ENCODE data around the gene GP1BA. TPM values are rescaled to one million over a fixed set of nuclear protein-coding genes. Genes with fewer than 3 reads are reported as not detected.

GP1BA gene
- total RNA-seq = not detected

GRCh38 chr17:4931963-4932362, at the start of gene GP1BA:
GP1BA (plus strand) TSS chr17:4932277; CDS start chr17:4932605, 328 bp downstream.
- DNase-seq (ENCODE audit: low spot score) = no peak

- DNase-seq (ENCODE audit: low spot score) = no peak
Measured at GRCh38 chr17:4884489-4884888, 47.6 kb upstream of the GP1BA start.

DNA sequence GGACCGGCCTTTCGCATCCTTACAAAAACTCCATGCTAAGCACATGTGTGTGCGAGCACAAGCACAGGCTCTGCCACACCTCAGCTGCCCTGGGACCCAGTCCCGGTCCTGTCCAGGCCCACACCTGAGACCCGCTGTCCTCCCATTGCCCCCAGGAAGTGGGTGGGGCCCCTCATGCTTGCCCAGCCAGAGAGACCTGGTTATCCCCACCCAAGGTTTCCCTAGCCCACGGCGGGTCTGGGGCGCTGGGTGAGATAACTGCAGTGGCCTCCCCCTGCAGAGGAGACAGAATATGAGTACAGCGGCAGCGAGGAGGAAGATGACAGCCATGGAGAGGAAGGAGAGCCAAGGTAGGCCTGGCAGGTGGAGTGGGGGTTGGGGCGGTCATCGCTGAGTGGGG, 45.2 kb upstream of the GP1BA start:
- no peak for DNase-seq (ENCODE audit: low spot score)

- DNase-seq (ENCODE audit: low spot score) = no peak
Measured at GRCh38 chr17:4887581-4887980, 44.5 kb upstream of the GP1BA start.

DNA sequence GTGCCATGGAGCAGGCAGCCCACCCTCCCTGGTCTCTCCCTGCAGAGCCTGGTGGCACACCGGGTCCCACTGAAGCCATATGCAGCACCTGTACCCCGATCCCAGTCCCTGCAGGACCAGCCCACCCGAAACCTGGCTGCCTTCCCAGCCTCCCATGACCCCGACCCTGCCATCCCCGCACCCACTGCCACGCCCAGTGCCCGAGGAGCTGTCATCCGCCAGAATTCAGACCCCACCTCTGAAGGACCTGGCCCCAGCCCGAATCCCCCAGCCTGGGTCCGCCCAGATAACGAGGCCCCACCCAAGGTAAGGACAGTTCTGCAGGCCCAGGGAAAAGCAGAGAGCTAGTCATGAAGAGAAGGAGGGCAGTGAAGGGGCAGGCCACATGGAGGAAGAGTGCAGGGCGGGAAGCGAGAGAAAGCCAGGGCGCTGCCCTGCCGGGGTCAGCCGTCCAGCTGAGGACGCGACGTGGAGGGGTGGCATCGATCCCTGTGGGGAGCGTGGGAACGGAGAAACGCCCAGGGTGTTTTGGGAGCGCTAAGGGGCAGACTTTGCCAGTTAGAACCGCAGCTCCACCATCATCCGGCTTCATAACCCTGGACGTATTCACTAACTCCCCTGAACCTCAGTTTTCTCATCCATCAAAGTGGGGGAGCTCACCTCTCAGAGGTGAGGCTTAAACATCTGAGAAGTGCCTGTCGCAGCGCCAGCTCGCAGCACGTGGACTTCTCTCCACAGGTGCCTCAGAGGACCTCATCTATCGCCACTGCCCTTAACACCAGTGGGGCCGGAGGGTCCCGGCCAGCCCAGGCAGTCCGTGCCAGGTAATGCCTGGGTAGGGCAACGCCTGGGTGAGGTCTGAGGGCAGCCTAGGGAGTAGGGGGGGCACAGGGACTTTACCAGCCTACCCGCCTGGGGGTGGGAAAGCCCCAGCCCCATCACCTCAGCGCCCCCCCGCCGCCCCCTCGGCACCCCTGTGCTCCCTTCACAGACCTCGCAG, 40.4 kb upstream of the GP1BA start:
- DNase-seq (ENCODE audit: low spot score) = no peak

- DNase-seq (ENCODE audit: low spot score) = no peak
Measured at GRCh38 chr17:4892499-4893221, 39.4 kb upstream of the GP1BA start.

- no peak for DNase-seq (ENCODE audit: low spot score)
Measured at GRCh38 chr17:4893272-4893671, 38.8 kb upstream of the GP1BA start.

DNA sequence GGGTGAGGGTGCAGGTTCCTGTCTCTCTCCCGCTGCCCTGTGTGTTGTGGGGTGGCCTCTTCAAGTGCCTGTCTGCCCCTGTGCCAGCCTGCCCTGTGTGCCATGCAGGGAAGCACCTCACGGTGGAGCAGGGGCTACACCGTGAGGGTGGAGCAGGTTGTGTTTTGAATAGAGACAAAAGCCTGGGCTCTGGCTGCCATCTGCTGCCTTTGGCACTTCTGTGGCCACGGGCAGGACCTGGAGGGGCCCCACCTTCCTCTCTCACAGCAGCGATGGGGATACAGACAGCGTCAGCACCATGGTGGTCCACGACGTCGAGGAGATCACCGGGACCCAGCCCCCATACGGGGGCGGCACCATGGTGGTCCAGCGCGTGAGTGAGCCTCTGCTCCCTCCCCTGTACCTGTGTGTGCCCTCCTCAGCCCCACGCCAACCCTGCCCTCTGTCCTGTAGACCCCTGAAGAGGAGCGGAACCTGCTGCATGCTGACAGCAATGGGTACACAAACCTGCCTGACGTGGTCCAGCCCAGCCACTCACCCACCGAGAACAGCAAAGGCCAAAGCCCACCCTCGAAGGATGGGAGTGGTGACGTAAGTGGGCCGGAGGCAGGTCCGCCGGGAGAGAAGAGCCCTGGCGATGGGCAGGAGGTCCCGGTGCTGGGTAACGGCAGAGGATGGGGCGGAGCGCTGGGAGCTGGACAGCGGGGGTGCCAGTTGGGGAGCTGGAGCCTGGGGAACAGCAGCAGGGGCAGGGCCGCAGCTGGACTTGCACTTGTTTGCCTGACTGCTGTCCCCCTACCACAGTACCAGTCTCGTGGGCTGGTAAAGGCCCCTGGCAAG, 38.1 kb upstream of the GP1BA start:
- DNase-seq (ENCODE audit: low spot score) = no peak

- no peak for DNase-seq (ENCODE audit: low spot score)
Measured at GRCh38 chr17:4895121-4895520, 37.0 kb upstream of the GP1BA start.

DNA sequence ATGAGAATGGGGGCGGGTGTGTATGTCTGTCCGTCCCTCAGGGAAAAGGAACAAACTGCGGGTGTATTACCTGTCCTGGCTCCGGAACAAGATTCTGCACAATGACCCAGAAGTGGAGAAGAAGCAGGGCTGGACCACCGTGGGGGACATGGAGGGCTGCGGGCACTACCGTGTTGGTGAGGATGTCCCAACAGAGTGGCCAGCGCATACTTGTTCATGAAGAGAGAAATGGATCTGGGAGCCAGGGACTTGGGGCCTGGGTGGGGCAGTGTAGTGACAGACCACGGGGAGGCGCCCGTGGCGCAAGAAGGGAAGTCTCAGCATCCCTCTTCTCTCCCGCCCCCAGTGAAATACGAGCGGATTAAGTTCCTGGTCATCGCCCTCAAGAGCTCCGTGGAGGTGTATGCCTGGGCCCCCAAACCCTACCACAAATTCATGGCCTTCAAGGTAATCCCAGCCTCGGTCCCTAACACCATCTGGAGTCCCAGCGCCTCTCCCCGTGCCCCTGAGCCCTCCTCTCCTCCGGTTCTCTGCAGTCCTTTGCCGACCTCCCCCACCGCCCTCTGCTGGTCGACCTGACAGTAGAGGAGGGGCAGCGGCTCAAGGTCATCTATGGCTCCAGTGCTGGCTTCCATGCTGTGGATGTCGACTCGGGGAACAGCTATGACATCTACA, 36.3 kb upstream of the GP1BA start:
- DNase-seq (ENCODE audit: low spot score) = no peak

DNA sequence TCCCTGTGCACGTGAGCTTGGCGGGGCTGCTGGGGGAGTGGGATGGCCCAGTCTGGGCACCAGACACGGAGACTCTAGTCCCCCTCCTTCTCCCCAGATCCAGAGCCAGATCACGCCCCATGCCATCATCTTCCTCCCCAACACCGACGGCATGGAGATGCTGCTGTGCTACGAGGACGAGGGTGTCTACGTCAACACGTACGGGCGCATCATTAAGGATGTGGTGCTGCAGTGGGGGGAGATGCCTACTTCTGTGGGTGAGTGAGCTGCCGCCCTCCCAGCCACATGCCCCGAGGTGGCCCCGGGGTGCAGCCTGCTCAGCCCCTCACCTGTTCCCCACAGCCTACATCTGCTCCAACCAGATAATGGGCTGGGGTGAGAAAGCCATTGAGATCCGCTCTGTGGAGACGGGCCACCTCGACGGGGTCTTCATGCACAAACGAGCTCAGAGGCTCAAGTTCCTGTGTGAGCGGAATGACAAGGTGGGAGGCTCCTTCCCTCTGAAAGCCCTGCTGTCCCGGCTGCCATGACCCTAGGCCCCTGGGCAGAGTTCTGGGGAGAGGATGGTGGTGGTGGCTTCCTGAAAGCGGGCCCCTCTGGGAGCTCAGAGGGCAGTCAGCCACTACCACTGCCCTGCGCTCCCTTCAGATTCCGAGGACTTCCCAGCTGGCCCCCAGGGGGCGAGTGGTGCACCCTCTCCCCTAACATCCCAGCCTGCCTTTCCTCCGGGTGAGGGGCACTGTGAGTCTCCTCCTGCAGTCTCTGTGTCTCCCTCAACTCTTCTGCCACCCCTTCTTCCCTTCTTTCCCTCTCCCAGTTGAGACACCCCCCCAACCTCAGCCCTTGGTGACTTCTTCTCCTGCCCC, 35.5 kb upstream of the GP1BA start:
- no peak for DNase-seq (ENCODE audit: low spot score)

GRCh38 chr17:4897198-4897687, 34.8 kb upstream of the GP1BA start:
- no peak for DNase-seq (ENCODE audit: low spot score)

- no peak for DNase-seq (ENCODE audit: low spot score)
Measured at GRCh38 chr17:4897785-4898184, 34.3 kb upstream of the GP1BA start.

GRCh38 chr17:4898351-4898750, 33.7 kb upstream of the GP1BA start:
- no peak for DNase-seq (ENCODE audit: low spot score)

DNA sequence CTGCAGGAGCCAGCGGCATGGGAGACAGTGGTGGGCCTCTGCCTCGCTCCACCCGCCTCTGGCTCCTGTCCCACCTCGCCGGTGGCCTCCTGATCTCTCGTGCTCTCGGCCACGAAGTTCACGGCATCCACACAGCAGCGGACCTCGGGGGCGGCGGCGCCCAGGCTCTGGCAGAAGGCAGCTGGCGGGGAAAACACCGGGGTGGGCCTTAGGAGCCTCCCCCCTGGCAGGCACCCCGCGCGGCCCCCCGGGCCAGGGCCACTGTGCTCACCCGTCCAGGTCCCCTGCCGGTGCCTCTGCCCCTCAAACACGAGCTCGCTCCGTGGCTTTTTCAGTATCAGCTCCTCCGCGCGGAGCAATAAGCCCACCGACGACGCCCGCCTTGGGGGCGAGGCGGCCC, 33.1 kb upstream of the GP1BA start:
- DNase-seq (ENCODE audit: low spot score) = no peak

- DNase-seq (ENCODE audit: low spot score) = no peak
Measured at GRCh38 chr17:4899341-4900230, 32.5 kb upstream of the GP1BA start, which contains the start of gene C17orf107. C17orf107 (plus strand) TSS chr17:4899536; CDS start chr17:4899763, 227 bp downstream.

- DNase-seq (ENCODE audit: low spot score) = no peak
Measured at GRCh38 chr17:4900231-4901107, 31.6 kb upstream of the GP1BA start.

- DNase-seq (ENCODE audit: low spot score) = no peak
Measured at GRCh38 chr17:4901108-4901647, 30.9 kb upstream of the GP1BA start.

Measured in ureter (tissue), 1 donor.